COR-L47 (cell line): ENCODE measurements around the gene TBC1D22A.

Source experiments
- DNase-seq: peaks from one replicate; lab custom pipeline; 2025; lab: John Stamatoyannopoulos, UW

The TBC1D22A gene

GRCh38 chr22:47191671-47192650 lies 429.5 kb downstream of the TBC1D22A start:
- DNase-seq, result no peak

DNA sequence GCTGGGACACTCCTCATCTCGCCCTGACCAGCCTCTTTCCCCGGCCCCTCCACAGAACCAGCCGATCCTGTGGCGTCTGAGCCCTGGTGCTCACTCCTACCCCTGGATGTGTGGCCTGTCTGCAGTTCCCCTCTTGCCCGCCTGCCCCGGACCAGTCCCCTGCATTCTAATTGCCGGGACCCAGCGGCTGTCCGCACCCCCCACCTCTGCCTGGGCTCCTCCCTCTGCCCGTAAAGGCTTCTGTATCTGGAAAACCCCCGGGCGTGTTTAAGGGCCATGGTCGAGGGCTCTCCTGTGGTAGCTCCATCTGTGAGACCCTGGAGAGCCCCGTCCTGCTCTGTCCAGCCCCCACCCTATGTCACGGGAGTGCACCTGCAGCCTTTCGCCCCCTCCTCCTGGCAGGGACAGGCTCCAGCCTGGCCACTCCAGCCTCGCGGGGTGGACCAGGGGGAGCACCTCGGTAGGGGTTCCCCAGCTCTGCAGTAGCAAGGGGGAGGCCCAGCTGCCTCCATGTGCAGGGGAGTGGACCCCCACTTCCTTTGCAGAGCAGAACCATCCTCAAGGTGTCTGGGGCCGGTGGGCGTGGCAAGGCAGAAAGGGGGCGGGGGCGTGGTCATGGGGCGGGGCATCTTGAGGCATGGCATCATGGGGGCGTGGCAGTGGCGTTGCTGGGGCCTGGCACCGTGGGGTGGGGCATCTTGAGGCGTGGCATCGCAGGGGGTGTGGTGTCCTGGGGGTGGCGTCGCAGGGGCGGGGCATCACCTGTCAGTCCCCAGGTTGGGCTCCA lies 430.4 kb downstream of the TBC1D22A start:
- no peak for DNase-seq

GRCh38 chr22:47193606-47194329 lies 431.3 kb downstream of the TBC1D22A start:
- no peak for DNase-seq

DNA sequence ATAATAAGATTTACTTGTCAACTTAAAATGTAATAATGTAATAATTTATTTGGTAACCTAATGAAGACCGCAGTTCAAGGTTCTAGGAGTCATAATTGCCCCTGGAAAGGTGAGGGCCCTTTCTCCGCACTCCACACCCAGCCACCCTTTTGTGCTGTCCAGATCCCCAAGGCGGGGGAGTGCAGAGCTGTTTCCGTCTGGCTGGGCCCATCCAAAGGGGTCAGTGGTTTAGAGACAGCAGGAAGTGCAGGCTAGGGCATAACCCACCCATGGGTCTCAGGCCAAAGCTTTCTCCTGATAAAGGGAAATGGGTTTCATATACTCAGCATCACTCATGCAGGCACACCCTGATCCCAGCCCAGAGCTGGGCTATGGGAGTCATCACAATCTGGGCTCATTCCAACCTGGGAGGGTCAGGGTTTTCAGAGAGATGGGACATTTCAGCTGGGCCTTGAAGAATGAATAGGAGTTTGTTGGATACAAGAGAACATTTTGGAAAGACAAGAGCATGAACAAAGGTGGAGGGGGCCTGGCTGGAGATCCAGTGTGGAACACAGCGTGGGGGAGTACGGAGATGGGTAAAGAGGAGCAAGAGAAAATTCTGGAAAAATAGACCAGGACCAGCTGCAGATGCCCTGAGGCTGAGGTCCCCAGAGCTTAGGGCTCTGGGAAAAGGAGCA lies 432.2 kb downstream of the TBC1D22A start:
- no peak for DNase-seq

DNA sequence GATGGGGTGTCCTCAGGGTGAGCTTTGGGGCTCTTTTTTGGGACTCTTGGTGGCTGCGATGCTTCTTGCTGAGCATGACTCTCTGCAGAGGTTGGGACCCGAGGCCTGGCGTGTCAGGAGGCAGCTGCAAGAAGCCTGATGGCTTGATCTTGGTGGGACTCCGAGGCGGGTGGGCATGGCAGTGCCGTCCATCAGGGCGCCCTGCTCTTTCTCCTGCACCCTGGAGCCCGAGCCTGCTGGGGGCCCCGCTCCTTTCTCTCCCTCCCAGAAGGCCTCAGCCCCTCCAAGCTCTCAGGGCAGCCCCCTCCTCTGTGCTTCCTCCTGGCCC lies 432.7 kb downstream of the TBC1D22A start:
- no peak for DNase-seq

DNA sequence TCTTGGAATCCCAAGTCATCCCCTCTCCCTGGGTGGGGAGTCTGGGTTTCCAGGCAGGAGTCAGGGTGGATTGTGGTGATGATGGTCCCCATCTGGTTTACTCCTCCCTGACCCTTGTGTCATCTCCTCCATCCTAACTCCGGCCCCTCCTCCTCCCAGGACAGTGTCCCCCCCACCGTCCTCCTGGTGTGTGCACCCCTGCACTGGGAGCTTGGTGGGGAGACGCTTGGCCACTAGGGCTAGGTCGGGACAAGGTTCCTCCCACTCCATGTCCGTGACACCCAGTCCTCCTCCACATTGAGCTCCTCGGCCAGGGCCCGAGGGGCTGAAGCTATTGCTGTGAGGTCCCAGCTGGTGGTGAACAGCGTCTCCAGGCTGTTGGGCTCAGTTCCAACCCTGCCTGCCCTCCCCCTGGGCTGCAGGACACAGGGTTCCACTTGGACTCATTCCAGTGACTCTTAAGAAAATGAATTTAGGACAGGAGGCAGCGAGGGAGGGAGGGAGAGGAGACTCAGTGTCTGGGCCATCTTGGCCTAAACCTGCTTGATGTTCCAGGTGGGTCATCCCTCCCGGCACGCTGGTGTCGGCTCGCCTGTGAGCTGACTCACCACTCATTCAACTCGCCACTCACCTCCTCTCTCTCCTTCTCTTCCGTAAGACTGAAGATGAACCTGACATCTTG lies 433.2 kb downstream of the TBC1D22A start:
- DNase-seq, result peak; percentile 69

DNA sequence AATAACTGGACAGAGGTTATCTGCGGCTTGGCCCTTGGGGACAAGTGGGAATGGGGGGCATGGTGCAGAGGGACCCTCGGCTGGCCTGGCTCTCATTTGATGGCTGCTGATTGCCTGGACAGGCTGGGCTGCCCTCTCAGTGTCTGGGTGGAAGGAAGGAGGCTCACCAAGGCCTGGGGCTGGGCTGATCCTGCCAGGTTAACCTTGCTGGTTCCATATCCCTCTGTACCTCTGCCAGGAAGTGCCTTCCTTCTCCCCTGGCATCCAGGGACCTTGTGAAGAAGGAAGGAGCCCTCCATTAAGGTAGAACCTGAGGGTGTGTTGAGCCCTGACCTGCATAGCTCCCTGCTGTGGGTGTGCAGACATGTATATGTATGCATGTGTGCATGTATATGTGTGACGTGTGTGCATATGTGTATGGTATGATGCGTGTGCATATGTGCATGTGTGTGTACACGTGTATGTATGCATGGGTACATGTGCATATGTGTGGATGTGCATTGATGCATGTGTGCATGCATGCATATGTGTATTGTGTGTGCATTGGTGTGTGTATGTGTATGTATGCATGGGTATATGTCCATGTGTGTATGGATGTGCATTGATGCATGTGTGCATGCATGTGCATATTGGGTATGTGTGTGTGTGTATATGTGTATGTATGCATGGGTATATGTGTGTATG lies 433.9 kb downstream of the TBC1D22A start:
- no peak for DNase-seq

DNA sequence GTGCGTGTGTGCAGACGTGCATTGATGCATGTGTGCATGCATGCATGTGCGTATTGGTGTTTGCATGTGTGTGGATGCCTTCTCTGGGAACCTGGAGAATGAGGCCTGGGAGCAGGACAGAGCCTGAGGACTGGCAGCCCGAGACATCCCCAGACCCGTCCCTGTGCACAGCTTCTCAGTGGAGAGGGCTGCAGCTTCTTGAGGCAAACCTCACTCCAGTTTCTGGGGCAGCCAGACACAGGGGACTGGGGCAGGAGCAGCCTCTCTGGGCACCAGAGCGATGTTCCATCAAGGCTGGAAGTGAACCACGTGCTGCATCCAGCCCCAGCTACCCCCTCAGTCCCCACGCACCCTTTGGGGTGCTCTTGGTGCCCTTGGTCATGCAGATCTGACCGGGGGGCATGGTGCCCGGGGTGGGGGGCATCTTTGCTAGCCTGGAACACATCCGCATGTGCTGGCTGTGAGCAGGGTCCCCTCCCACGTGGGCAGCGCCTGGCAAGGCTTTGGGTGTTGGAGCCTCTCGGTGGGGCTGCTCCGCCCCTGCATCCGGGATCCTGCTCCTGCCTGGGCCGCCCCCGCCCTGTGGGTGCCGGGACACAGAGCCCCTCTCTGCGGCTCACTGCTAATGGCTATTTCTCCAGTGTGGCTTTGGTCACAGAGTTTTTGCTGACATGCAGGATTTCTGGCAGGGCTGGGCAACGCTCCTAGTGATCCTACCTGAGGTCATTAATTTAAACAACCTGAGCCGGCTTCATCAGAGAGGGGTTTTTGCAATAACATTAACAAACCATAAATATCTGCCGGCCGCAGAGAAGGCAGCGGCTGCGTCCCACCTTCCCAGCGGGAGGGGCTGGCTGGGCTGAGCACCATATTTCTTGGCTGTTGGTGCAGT lies 434.7 kb downstream of the TBC1D22A start:
- DNase-seq, result no peak

GRCh38 chr22:47197773-47198500 lies 435.5 kb downstream of the TBC1D22A start:
- no peak for DNase-seq

DNA sequence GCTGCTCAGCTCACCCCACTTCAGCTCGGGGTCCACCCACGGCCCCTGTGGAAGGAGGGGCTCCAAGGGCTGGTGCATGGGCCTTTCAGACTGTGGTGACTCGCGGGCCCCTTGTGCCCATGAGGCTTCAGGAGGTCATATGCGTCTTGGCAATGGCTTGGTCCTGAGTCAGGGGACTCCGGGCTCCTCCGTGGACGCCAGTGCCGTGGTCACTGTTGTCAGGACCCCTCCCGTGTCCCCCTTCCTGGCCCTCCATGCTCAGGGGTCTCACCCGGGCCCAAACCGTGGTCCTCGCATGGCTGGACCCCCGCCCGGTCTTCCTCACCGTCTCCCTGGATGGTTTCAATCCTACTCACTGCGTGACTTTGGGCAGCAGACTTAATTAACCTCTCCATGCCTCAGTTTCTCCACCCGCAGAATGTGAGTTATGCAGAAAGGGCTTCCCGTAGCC lies 436.4 kb downstream of the TBC1D22A start:
- DNase-seq, result no peak

GRCh38 chr22:47199261-47199978 lies 437.0 kb downstream of the TBC1D22A start:
- no peak for DNase-seq

DNA sequence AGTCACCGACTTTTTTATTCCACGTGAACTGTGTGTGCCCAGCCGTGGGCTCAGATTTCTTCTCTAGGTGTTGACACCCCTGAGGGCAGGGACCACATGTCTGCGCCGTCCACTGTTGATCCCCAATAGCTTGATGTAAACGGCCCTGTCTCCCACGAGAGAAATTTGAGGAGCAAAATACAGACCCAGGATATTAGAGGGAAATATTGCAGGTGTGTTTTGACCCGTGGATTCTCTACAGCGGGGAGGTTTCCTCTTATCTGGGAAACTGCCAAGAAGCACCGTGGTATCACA lies 437.5 kb downstream of the TBC1D22A start:
- DNase-seq, result no peak

GRCh38 chr22:47200273-47201051 lies 438.0 kb downstream of the TBC1D22A start:
- no peak for DNase-seq

GRCh38 chr22:47201186-47201995 lies 438.9 kb downstream of the TBC1D22A start:
- DNase-seq, result no peak

DNA sequence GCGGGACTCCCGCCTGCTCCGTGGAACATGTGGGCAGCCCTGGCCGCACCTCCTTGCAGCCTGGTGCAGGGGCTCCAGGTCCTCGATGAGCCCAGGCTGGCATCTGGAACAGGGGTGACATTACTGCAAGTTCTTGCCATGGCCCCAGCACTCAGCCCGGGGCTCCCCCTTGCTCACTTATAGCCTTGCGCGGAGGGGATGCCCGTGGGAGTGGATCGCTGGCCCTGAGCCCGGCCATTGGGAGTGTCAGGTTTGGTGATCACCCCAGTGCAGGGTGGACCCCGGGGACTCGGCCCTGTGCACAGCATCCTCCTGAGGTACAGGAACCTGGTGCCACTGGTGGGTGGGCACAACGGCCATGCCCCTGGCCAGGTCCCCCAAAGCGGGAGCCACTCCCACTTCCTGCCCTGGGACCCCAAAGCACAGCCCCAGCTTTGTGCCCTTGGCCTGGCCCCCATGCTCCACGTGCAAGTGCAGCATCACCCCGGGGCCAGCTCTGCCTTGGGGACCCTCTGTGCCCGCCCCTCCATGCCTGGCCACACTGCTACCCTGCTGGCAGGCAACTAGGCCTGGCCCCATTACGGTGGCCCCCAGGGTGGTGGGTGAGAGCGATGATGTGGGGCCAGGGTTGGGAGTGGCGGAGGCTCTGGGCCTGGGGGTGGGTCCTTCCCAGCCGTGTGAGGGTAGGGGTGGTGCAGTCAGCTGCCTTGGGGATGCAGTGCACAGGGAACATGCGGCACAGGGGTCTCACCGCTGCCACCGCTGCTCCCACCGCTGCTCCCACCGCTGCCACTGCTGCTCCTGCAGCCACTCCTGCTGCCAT lies 439.8 kb downstream of the TBC1D22A start:
- no peak for DNase-seq
